GM12874 (cell line): Measurements from ENCODE around the gene DENND4B.

ENCODE experiments used
- TF ChIP-seq, protein P1 (sequence below): IDR thresholded peaks from 2 replicates; pipeline ENCODE4 v1.5.1; 2011; ENCODE audit warnings: low read depth, mild to moderate bottlenecking, control low read depth, low read length, moderate library complexity; ENCODE audit not compliant: insufficient read depth

The DENND4B gene

DNA sequence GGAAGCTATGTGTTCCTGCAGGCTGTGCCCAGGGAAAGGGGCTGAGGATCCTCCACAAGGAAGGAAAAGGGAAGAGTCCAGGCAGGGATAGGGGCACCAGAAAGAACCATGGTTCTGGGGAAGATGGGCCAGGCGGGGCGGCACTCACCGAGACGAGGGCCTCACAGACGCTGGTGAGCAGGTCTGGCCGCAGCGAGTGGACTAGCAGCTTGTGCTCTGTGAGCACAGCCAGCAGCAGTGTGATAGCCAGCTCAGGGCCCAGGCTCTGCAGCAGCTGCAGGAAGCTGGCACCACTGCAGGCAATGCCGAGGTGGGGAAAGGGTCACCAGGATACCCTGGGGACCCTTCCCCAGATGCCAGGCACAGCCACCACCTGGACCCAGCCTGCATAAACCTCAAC lies 5.8 kb downstream of the DENND4B start:
- TF ChIP-seq, protein P1, sequence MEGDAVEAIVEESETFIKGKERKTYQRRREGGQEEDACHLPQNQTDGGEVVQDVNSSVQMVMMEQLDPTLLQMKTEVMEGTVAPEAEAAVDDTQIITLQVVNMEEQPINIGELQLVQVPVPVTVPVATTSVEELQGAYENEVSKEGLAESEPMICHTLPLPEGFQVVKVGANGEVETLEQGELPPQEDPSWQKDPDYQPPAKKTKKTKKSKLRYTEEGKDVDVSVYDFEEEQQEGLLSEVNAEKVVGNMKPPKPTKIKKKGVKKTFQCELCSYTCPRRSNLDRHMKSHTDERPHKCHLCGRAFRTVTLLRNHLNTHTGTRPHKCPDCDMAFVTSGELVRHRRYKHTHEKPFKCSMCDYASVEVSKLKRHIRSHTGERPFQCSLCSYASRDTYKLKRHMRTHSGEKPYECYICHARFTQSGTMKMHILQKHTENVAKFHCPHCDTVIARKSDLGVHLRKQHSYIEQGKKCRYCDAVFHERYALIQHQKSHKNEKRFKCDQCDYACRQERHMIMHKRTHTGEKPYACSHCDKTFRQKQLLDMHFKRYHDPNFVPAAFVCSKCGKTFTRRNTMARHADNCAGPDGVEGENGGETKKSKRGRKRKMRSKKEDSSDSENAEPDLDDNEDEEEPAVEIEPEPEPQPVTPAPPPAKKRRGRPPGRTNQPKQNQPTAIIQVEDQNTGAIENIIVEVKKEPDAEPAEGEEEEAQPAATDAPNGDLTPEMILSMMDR = no peak

GRCh38 chr1:153939476-153939875 lies 7.0 kb downstream of the DENND4B start:
- TF ChIP-seq, protein P1 = no peak

DNA sequence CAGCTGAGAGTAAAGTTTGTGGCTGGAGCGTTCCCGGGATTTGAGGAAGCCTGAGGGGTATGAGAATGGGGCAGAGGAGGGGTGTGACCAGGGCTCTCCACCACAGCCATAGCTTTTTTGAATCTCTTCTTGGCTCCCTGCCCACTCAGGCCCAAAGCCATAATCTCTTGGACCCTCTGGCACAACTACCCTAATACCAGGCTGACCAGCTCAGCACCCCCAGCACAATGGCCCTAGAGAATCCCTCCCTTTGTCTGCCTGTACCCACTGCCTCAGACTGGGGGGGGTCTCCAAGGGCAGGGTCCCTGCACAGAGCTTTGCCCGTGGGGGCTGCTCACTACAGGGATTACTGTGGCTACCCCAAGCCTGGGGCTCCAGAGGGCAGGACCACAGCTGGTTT lies 7.5 kb downstream of the DENND4B start:
- TF ChIP-seq, protein P1 = no peak

DNA sequence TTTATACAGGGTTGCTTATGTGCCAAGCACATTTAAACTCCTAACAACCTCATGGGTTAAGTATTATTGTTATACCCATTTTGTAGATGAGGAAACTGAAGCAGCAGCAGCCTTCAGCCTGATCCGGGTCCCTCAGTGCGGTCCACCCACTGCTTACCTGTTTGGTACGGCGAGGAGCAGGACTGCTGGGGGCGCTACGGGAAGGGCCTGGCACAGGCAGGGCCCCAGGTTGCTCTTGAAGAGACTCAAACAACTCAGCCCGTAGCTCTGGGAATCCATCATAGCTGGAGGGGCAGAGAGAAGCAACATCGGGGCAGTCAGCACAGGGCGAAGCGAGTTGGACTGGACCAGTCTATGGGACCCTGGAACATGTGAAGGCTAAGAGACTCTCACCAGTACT lies 9.2 kb downstream of the DENND4B start:
- TF ChIP-seq, protein P1 = no peak

- TF ChIP-seq, protein P1 = no peak
These were observed 10.3 kb downstream of the DENND4B start for GRCh38 chr1:153936011-153936802.

DNA sequence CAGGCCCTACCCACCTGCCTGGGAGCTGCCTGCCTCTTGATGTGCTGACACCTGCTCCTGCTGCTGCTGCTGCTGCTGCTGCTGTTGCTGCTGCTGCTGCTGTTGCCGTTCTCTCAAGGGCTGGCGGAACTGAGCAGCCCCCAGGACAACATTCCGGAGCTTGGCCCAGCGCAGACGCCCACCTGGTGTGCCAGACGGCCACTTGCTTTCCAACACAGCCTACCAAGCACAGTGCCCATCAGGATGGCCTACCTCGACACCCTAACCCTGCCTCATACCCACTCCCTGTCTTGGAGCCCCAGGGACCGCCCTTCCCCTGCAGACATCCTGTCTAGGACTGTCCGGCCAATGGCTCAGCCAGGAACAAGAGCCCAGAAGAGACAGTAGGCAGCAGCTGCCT lies 11.8 kb downstream of the DENND4B start:
- TF ChIP-seq, protein P1 = no peak

DNA sequence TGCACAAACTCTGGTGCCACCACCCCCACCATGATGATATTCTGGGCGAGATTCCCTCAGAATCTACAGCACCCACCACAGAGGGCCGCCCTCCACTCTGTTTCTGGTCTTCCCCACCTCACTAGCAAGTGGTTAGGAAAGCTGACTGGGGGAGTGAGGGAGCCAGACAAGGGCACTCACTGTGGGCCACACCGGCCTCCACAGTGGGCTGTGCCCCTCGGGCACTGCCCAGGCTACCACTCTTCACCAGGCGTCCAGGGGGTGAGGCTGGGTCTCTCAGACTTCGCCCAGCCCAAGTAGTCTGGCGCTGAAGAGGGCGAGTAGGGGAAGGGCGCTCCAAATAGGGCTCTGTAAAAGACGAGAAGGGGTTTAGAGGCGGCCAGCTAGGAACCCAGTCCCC lies 12.6 kb downstream of the DENND4B start:
- TF ChIP-seq, protein P1 = no peak
